Ovary (tissue), 9 donors: ENCODE data around the gene GOLGA2. TPM values are rescaled to one million over a fixed set of nuclear protein-coding genes. Genes with fewer than 3 reads are reported as not detected.

Source experiments
- DNase-seq, 5 donors: peaks; one replicate each; pipeline ENCODE4 v3.0.0-alpha.2; 2019 to 2020
- H3K27ac ChIP-seq, 2 donors: fragments of 200-600 bp; one replicate each; pipeline versions ENCODE4 v1.5.1 to v1.8.0; 2019 to 2022
- H3K27me3 ChIP-seq: fragments of 200-600 bp; one replicate; pipeline ENCODE4 v1.8.0; 2022
- H3K36me3 ChIP-seq: fragments of 200-600 bp; sonication (generic); one replicate; pipeline ENCODE4 v1.5.1; 2019
- H3K4me1 ChIP-seq: one replicate; pipeline ENCODE4 v1.8.1; 2013; ENCODE audit warnings: mild to moderate bottlenecking, moderate library complexity; ENCODE audit not compliant: insufficient read depth
- H3K4me3 ChIP-seq: fragments of 200-600 bp; sonication (generic); one replicate; pipeline ENCODE4 v1.5.1; 2017
- H3K9me3 ChIP-seq, 2 donors: fragments of 200-600 bp in 1 of 2; sonication (generic) in 1 of 2; one replicate each; pipeline versions ENCODE4 v1.5.1 to v1.8.1; 2013 to 2019; ENCODE audit warnings: mild to moderate bottlenecking in 1 of 2, moderate library complexity in 1 of 2
- EP300 ChIP-seq: sonication (generic); formaldehyde crosslinking; IDR thresholded peaks from one replicate; pipeline ENCODE4 v1.6.1; 2017; ENCODE audit warnings: antibody characterized with exemption
- POLR2A ChIP-seq: fragments of 450-650 bp; IDR thresholded peaks from one replicate; pipeline ENCODE4 v1.6.1; 2017; ENCODE audit warnings: antibody characterized with exemption, mild to moderate bottlenecking, moderate library complexity
- WGBS, 3 donors: extraction: QIAGEN DNeasy Blood & Tissue Kit in 1 of 3; methylation state at CpG; one replicate each; pipeline versions ENCODE4 v1.1.5 to v1.1.7; 2013 to 2017; 5-methylcytosine and 5-hydroxymethylcytosine counted together
- intact Hi-C, 4 donors: fragments of 100-400 bp; cut with DNase I; formaldehyde crosslinking; loops; one replicate each; pipeline versions ENCODE4 v1.11.0 to v1.15.1; 2022 to 2023
- polyA plus RNA-seq, 2 donors: library from polyadenylated mRNA; stranded (reverse); fragments of 200-250 nt in 1 of 2; fragments of 350-450 nt in 1 of 2; fragmentation: Illumina TruSeq in 1 of 2; extraction: RNeasy Lipid Tissue Mini Kit (QIAGEN cat#74804) in 1 of 2; gene quantifications; one replicate each; pipeline ENCODE4 v1.2.3, GENCODE V29; 2013 to 2014
- total RNA-seq, 7 donors: library from RNA; depleted of rRNA in 2 of 7; stranded (reverse); fragments of >200 nt in 2 of 7; fragmentation: NEBNext Ultra II Directional in 3 of 7; extraction: Animal tissue kit (Norgen Biotek cat#: 25700) in 3 of 7; gene quantifications; one replicate each; pipeline versions ENCODE4 v1.1.0 to v1.2.4, GENCODE V29; 2016 to 2023
- TF ChIP-seq, protein P1 (sequence below), 3 donors: fragments of 450-650 bp in 2 of 3; fragments of 200-600 bp in 1 of 3; IDR thresholded peaks; one replicate each; pipeline versions ENCODE4 v1.5.1 to v1.8.0; 2016 to 2022; ENCODE audit warnings: antibody characterized with exemption in 3 of 3, mild to moderate bottlenecking in 1 of 3
- donor health status: DM: no; HTN: no; CAD: no; lungs with moderate emphysema.
- donor health status: DM: no; HTN: no; CAD: no.
- donor health status: Bipolar disorder and iron deficiency.
- donor health status: DM: yes; HTN: yes; CAD: no.
- donor health status: DM: no; HTN: no; CAD: no.
- donor health status: DM: yes; HTN: yes; CAD: no.

The GOLGA2 gene
- total and polyA plus RNA-seq, 9 donors = 53.2 to 117 (median 107) TPM

DNA sequence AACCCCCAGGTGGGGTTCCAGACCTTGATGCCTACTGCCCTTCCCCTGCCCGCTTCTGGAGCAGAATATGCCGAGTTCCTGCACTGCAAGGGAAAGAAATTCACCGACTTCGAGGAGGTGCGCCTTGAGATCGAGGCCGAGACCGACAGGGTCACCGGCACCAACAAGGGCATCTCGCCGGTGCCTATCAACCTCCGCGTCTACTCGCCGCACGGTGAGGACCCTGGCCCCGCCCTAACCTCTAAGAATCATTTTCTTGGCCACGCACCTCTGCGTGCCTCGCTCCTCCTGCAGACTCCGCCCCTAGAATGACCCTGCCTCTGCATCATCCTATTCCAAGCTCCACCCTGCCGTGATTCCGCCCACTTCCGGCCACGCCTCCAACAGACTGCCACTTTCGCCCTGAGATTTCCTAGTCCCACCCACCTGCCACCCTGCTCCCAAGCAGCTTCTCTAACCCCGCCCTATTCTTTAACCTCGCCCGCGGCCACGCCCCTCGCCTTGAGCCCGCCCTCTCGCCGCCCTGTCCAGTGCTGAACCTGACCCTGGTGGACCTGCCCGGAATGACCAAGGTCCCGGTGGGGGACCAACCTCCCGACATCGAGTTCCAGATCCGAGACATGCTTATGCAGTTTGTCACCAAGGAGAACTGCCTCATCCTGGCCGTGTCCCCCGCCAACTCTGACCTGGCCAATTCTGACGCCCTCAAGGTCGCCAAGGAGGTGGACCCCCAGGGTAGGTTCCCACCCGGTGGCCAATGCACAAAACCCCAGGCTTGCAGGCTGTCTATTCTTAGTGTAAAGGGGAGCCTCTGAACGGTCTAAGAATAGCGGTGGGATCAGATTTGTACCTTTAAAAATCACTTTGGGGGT lies 57.1 kb downstream of the GOLGA2 start:
- Histone ChIP-seq H3K27me3 (no peaks in the 10 kb centered on the region), H3K36me3 (no peaks in the 10 kb centered on the region), H3K9me3 (no peaks in the 10 kb centered on the region), H3K27ac (no peak overlapping the region), H3K4me3 (peak overlapping the region; percentile 35), H3K4me1 (peaks cover 3% of the 10 kb centered on the region)
- DNase-seq = peak; percentile 89 to 95 (median 93)
- intact Hi-C loops = no loop called here
- WGBS, 3 donors = 16 to 28% (median 22%) methylated on average over 47 of the region's 47 CpGs
- TF ChIP-seq EP300 (no peak), POLR2A (no peak)
- TF ChIP-seq, protein P1, sequence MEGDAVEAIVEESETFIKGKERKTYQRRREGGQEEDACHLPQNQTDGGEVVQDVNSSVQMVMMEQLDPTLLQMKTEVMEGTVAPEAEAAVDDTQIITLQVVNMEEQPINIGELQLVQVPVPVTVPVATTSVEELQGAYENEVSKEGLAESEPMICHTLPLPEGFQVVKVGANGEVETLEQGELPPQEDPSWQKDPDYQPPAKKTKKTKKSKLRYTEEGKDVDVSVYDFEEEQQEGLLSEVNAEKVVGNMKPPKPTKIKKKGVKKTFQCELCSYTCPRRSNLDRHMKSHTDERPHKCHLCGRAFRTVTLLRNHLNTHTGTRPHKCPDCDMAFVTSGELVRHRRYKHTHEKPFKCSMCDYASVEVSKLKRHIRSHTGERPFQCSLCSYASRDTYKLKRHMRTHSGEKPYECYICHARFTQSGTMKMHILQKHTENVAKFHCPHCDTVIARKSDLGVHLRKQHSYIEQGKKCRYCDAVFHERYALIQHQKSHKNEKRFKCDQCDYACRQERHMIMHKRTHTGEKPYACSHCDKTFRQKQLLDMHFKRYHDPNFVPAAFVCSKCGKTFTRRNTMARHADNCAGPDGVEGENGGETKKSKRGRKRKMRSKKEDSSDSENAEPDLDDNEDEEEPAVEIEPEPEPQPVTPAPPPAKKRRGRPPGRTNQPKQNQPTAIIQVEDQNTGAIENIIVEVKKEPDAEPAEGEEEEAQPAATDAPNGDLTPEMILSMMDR (IDR thresholded peaks at IDR 0.05) = no peak

GRCh38 chr9:128218172-128218517 lies 57.7 kb downstream of the GOLGA2 start:
- no peak overlapping the region for H3K27ac ChIP-seq
- 60 to 71% (median 68%) methylated on average over 11 of the region's 11 CpGs for WGBS, 3 donors
- intact Hi-C loops = no loop called here
- H3K4me1 ChIP-seq = peaks cover 3% of the 10 kb centered on the region
- H3K36me3 ChIP-seq = no peaks in the 10 kb centered on the region
- no peak for DNase-seq
- TF ChIP-seq EP300 = no peak
- TF ChIP-seq, protein P1 (IDR thresholded peaks at IDR 0.05) = no peak
- H3K9me3 ChIP-seq = no peaks in the 10 kb centered on the region
- H3K27me3 ChIP-seq = no peaks in the 10 kb centered on the region
- peak overlapping the region; percentile 35 for H3K4me3 ChIP-seq

DNA sequence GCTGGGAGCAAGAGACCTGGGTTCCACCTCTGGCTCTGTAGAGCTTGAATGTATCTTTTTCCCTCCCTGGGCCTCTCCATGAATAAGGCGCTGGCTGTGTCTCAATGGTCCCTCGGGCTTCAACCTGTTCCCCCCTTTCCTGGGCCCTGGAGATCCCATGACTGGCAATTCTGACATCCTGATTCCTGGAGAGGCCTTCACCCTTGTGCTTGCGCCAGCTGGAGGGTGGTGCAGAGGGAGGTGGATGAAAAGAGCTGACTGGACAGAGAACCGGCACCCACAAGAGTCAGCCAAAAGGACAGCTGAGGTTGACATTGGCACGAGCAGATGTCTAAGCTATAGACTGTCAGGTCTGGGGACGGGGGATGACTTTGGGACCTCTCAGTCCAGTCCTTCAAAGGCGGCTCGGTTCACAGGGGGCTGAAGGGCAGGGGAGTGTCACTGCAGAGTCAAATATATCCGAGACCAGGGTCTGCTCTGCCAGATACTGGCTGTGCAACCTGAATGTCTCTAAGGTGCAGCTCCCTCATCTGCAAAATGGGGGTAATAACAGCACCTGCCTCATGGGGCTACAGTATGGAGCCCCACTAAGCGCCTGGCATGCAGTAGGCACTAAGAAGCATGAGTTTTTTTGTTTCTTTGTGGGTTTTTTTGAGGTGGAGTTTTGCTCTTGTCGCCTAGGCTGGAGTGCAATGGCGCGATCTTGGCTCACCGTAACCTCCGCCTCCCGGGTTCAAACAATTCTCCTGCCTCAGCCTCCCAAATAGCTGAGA lies 58.8 kb downstream of the GOLGA2 start:
- Histone ChIP-seq H3K9me3 (no peaks in the 10 kb centered on the region), H3K4me3 (no peak overlapping the region), H3K27ac (no peak overlapping the region), H3K27me3 (no peaks in the 10 kb centered on the region), H3K36me3 (no peaks in the 10 kb centered on the region), H3K4me1 (peaks cover 3% of the 10 kb centered on the region)
- no peak for DNase-seq
- WGBS, 3 donors = 76 to 84% (median 84%) methylated on average over 16 of the region's 16 CpGs
- TF ChIP-seq EP300 (no peak), POLR2A (no peak)
- TF ChIP-seq, protein P1 (IDR thresholded peaks at IDR 0.05) = no peak
- intact Hi-C loops = no loop called here

- 23 to 28% (median 24%) methylated on average over 10 of the region's 10 CpGs for WGBS, 3 donors
- intact Hi-C loops = no loop called here
- no peaks in the 10 kb centered on the region for H3K27me3 ChIP-seq
- H3K4me3 ChIP-seq = no peak overlapping the region
- no peak for DNase-seq
- no peak overlapping the region for H3K27ac ChIP-seq
- TF ChIP-seq, protein P1 (IDR thresholded peaks at IDR 0.05) = no peak
- TF ChIP-seq POLR2A (no peak), EP300 (no peak)
- no peaks in the 10 kb centered on the region for H3K9me3 ChIP-seq
- H3K4me1 ChIP-seq = peaks cover 3% of the 10 kb centered on the region
- H3K36me3 ChIP-seq = no peaks in the 10 kb centered on the region
Observed at GRCh38 chr9:128215491-128216409, 60.1 kb downstream of the GOLGA2 start.
